Right ventricle myocardium superior (tissue), 1 donor: ENCODE data around the gene RNASE1. TPM values are rescaled to one million over a fixed set of nuclear protein-coding genes. Genes with fewer than 3 reads are reported as not detected.
A peak's percentile ranks its signal among the peaks of the same experiment; 100 is the strongest.

Experiments used
- ATAC-seq: fragments of 200-7000 bp; cut with Tn5 transposase; one replicate; pipeline ENCODE4 v1.9.1; 2020; ENCODE audit warnings: mild to moderate bottlenecking; ENCODE audit not compliant: poor library complexity
- DNase-seq: peaks from one replicate; pipeline ENCODE4 v3.0.0-alpha.2; 2020
- intact Hi-C: fragments of 100-400 bp; cut with DNase I; formaldehyde crosslinking; loops from one replicate; pipeline ENCODE4 v1.11.2; 2022
- total RNA-seq: library from RNA; stranded (reverse); fragmentation: NEBNext Ultra II Directional; extraction: Animal tissue kit (Norgen Biotek cat#: 25700); gene quantifications from one replicate; pipeline ENCODE4 v1.2.1, GENCODE V29; 2021
- donor health status: DM: no; HTN: yes; CAD: no; lungs with severe emphysema.

The RNASE1 gene
- total RNA-seq, 1 donor from 2014 or later, result 317 TPM

- DNase-seq (peak; percentile 64), ATAC-seq (peak; percentile 34)
- intact Hi-C loops, result no loop called here
These were observed 9.6 kb upstream of the RNASE1 start for GRCh38 chr14:20811986-20812975.

GRCh38 chr14:20809917-20810316 is 7.3 kb upstream of the RNASE1 start:
- intact Hi-C loops, result no loop called here
- DNase-seq (no peak), ATAC-seq (no peak)

- DNase-seq, result no peak
- ATAC-seq, result no peak
- intact Hi-C loops, result no loop called here
These were observed 5.5 kb upstream of the RNASE1 start for GRCh38 chr14:20808162-20808483.

- ATAC-seq (no peak), DNase-seq (no peak)
- intact Hi-C loops, result no loop called here
These were observed 4.9 kb upstream of the RNASE1 start for GRCh38 chr14:20807304-20808161.

GRCh38 chr14:20805485-20805884 is 2.8 kb upstream of the RNASE1 start:
- no peak for DNase-seq
- intact Hi-C loops, result no loop called here

GRCh38 chr14:20803223-20803622 is 579 bp upstream of the RNASE1 start:
- intact Hi-C loops, result no loop called here
- DNase-seq (no peak), ATAC-seq (no peak)

More at GRCh38 chr14:20805485-20805884, 2.8 kb upstream of the RNASE1 start:
- no peak for ATAC-seq

GRCh38 chr14:20801726-20802125 is 918 bp downstream of the RNASE1 start:
- intact Hi-C loops, result no loop called here
- DNase-seq, result peak; percentile 56
- peak; percentile 48 for ATAC-seq

- intact Hi-C loops, result no loop called here
- ATAC-seq, result peak; percentile 60
- peak; percentile 67 for DNase-seq
These were observed 2.6 kb downstream of the RNASE1 start for GRCh38 chr14:20799892-20800544.

- ATAC-seq, result peak; percentile 16
- intact Hi-C loops, result no loop called here
- no peak for DNase-seq
These were observed 3.2 kb downstream of the RNASE1 start for GRCh38 chr14:20799456-20799891.

- intact Hi-C loops, result no loop called here
- DNase-seq, result no peak
- no peak for ATAC-seq
These were observed 3.7 kb downstream of the RNASE1 start for GRCh38 chr14:20798932-20799331.

- ATAC-seq (no peak), DNase-seq (no peak)
- intact Hi-C loops, result no loop called here
These were observed 4.3 kb downstream of the RNASE1 start for GRCh38 chr14:20798318-20798717.

- ATAC-seq (no peak), DNase-seq (no peak)
- intact Hi-C loops, result no loop called here
These were observed 5.5 kb downstream of the RNASE1 start for GRCh38 chr14:20797164-20797563.

GRCh38 chr14:20794644-20795369 is 7.8 kb downstream of the RNASE1 start:
- ATAC-seq (no peak), DNase-seq (no peak)
- intact Hi-C loops, result no loop called here

GRCh38 chr14:20792556-20792955 is 10.1 kb downstream of the RNASE1 start:
- DNase-seq (no peak), ATAC-seq (no peak)
- intact Hi-C loops, result no loop called here

GRCh38 chr14:20791597-20791996 is 11.0 kb downstream of the RNASE1 start:
- ATAC-seq (no peak), DNase-seq (no peak)
- intact Hi-C loops, result no loop called here

GRCh38 chr14:20791187-20791586 is 11.5 kb downstream of the RNASE1 start:
- intact Hi-C loops, result no loop called here
- ATAC-seq (no peak), DNase-seq (no peak)

- ATAC-seq (no peak), DNase-seq (no peak)
- intact Hi-C loops, result no loop called here
These were observed 12.1 kb downstream of the RNASE1 start for GRCh38 chr14:20790464-20791116.

- DNase-seq (no peak), ATAC-seq (no peak)
- intact Hi-C loops, result no loop called here
These were observed 13.3 kb downstream of the RNASE1 start for GRCh38 chr14:20789230-20789813.
